Measurements from ENCODE around the gene HSBP1. TPM values are rescaled to one million over a fixed set of nuclear protein-coding genes. Genes with fewer than 3 reads are reported as not detected.

The HSBP1 gene
- total RNA-seq, 1 donor, result 14.4 TPM

- H3K9me3 ChIP-seq (ENCODE audit: low read depth, low read length), result no peaks in the 10 kb centered on the region
These were observed 6.8 kb downstream of the HSBP1 start for GRCh38 chr16:83814659-83814985.

GRCh38 chr16:83817022-83817421, 9.2 kb downstream of the HSBP1 start:
- Histone ChIP-seq H3K4me3 (ENCODE audit: low read length) (no peak overlapping the region), H3K9me3 (ENCODE audit: low read depth, low read length) (no peaks in the 10 kb centered on the region), H3K27me3 (ENCODE audit: insufficient read depth, low read length) (no peaks in the 10 kb centered on the region), H3K4me1 (ENCODE audit: insufficient read depth, low read length) (peaks cover 5% of the 10 kb centered on the region)

More at GRCh38 chr16:83814659-83814985, 6.8 kb downstream of the HSBP1 start:
- no peaks in the 10 kb centered on the region for H3K27me3 ChIP-seq (ENCODE audit: insufficient read depth, low read length)
- peaks cover 16% of the 10 kb centered on the region for H3K4me1 ChIP-seq (ENCODE audit: insufficient read depth, low read length)
- no peak overlapping the region for H3K4me3 ChIP-seq (ENCODE audit: low read length)

- Histone ChIP-seq H3K27me3 (ENCODE audit: insufficient read depth, low read length) (no peaks in the 10 kb centered on the region), H3K9me3 (ENCODE audit: low read depth, low read length) (no peaks in the 10 kb centered on the region), H3K4me3 (ENCODE audit: low read length) (no peak overlapping the region), H3K4me1 (ENCODE audit: insufficient read depth, low read length) (peaks cover 5% of the 10 kb centered on the region)
These were observed 10.5 kb downstream of the HSBP1 start for GRCh38 chr16:83818276-83818675.

GRCh38 chr16:83819361-83819760, 11.6 kb downstream of the HSBP1 start:
- Histone ChIP-seq H3K9me3 (ENCODE audit: low read depth, low read length) (no peaks in the 10 kb centered on the region), H3K27me3 (ENCODE audit: insufficient read depth, low read length) (no peaks in the 10 kb centered on the region), H3K4me1 (ENCODE audit: insufficient read depth, low read length) (peaks cover 1% of the 10 kb centered on the region), H3K4me3 (ENCODE audit: low read length) (no peak overlapping the region)

DNA sequence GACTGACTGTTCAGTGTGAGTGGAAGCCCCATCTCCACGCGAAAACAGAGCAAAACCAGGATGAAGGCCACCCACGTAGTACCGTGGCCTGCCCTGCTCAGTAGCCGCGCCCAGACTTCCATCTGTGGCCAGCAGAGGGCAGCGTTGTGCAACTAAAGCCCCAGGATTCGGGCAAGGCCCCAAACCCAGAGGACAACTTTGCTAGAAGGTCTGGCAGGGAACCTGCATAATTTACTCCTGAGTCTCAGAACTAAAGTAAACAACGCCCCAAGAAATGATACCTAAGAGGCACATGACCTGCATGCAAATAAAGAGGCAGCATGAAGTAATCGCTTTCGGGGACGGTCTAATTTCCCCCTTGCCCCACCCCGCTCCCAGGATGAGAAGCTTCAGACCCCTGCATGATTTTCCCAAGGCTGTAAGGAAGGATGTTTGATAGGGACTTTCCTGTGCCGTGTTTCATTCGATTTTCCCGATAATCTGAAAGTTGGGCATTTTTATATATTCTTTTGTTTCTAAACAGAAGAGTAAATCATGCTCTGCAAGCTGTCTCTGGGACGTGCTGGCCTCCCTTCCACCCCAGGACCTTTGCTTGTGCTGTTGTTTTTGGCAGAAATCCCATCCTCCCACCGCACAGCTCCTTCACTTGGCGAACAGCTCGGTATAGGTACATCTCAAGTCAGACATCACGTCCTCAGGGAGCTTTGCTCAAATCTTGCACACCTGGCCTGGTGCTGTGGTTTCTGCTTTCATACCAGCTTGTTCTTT, 18.6 kb downstream of the HSBP1 start:
- Histone ChIP-seq H3K4me3 (ENCODE audit: low read length) (no peak overlapping the region), H3K4me1 (ENCODE audit: insufficient read depth, low read length) (no peaks in the 10 kb centered on the region), H3K9me3 (ENCODE audit: low read depth, low read length) (no peaks in the 10 kb centered on the region), H3K27me3 (ENCODE audit: insufficient read depth, low read length) (no peaks in the 10 kb centered on the region)

GRCh38 chr16:83830091-83830768, 22.5 kb downstream of the HSBP1 start:
- H3K27me3 ChIP-seq (ENCODE audit: insufficient read depth, low read length), result no peaks in the 10 kb centered on the region
- no peaks in the 10 kb centered on the region for H3K4me1 ChIP-seq (ENCODE audit: insufficient read depth, low read length)
- no peak overlapping the region for H3K4me3 ChIP-seq (ENCODE audit: low read length)
- H3K9me3 ChIP-seq (ENCODE audit: low read depth, low read length), result no peaks in the 10 kb centered on the region

GRCh38 chr16:83830769-83831455, 23.1 kb downstream of the HSBP1 start:
- no peaks in the 10 kb centered on the region for H3K9me3 ChIP-seq (ENCODE audit: low read depth, low read length)
- H3K27me3 ChIP-seq (ENCODE audit: insufficient read depth, low read length), result no peaks in the 10 kb centered on the region
- H3K4me1 ChIP-seq (ENCODE audit: insufficient read depth, low read length), result no peaks in the 10 kb centered on the region
- H3K4me3 ChIP-seq (ENCODE audit: low read length), result no peak overlapping the region

DNA sequence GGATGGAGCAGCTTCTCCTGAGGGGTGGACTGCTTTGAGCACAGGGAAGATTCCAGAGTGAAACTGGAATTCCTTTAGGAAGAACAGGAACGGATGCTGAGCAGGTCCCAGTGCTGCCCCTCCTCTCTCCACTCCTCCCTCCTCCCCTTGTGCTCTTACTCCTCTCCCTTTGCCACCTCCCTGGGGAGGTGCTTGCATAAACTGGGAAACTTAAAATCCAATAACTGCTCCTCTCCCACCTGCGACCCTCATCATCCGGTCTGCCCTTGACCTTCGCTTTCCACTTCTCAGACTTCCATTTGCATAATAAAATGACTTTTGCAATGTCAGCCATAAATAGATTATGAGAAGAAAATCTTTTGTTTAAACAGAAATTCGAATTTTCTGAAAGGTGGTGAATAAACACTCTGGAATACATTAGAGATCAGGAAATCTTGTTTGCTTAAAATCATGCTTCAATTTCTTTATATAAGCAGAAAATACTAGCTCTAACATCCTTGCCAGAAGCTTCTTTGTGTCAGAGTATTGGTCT, 23.7 kb downstream of the HSBP1 start:
- Histone ChIP-seq H3K4me3 (ENCODE audit: low read length) (no peak overlapping the region), H3K9me3 (ENCODE audit: low read depth, low read length) (no peaks in the 10 kb centered on the region), H3K4me1 (ENCODE audit: insufficient read depth, low read length) (peaks cover 4% of the 10 kb centered on the region), H3K27me3 (ENCODE audit: insufficient read depth, low read length) (no peaks in the 10 kb centered on the region)

- Histone ChIP-seq H3K9me3 (ENCODE audit: low read depth, low read length) (no peaks in the 10 kb centered on the region), H3K4me3 (ENCODE audit: low read length) (no peak overlapping the region), H3K27me3 (ENCODE audit: insufficient read depth, low read length) (peaks cover 5% of the 10 kb centered on the region), H3K4me1 (ENCODE audit: insufficient read depth, low read length) (peaks cover 4% of the 10 kb centered on the region)
These were observed 26.1 kb downstream of the HSBP1 start for GRCh38 chr16:83833921-83834320.

- H3K9me3 ChIP-seq (ENCODE audit: low read depth, low read length), result no peaks in the 10 kb centered on the region
- peaks cover 5% of the 10 kb centered on the region for H3K27me3 ChIP-seq (ENCODE audit: insufficient read depth, low read length)
- H3K4me1 ChIP-seq (ENCODE audit: insufficient read depth, low read length), result peaks cover 4% of the 10 kb centered on the region
- H3K4me3 ChIP-seq (ENCODE audit: low read length), result no peak overlapping the region
These were observed 28.1 kb downstream of the HSBP1 start for GRCh38 chr16:83835586-83836566.

DNA sequence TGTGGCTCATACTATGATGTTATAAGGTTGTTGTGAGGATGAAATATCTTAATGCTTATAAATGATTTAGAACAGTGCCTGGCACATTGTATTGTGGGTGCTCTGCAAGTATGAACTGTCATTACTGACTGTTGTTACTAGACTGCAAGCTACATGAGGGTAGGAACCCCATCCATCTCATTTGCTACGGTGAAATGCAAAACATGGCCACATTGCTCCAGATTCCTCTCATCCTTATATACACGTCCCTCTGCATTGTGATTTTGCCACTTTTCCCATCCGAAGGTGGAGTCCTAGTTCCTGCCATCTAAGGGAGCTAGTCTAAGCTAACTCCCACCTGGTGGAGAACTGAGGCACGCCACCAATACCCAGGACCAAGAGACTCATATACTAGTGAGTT, 29.8 kb downstream of the HSBP1 start:
- Histone ChIP-seq H3K27me3 (ENCODE audit: insufficient read depth, low read length) (peaks cover 5% of the 10 kb centered on the region), H3K9me3 (ENCODE audit: low read depth, low read length) (no peaks in the 10 kb centered on the region), H3K4me1 (ENCODE audit: insufficient read depth, low read length) (peaks cover 14% of the 10 kb centered on the region), H3K4me3 (ENCODE audit: low read length) (no peak overlapping the region)

DNA sequence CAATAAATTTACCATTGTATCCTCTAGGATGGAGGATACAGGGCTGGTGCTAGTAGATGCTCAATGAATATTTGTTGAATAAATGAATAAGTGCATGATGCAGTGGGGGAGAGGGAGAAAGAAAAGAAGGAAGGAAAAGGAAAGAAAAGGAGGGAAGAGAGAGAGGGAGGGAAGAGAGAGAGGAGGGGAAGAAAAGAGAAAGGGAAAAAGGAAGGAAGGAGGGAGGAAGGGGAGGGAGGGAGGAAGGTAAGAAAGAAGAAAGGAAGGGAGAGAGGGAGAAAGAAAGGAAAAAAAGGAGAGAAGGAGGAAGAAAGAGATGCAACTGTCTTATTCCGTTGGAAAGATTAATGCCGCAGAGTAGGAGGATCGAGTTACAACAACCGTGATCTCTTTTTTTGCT, 30.4 kb downstream of the HSBP1 start:
- H3K27me3 ChIP-seq (ENCODE audit: insufficient read depth, low read length), result peaks cover 5% of the 10 kb centered on the region
- no peak overlapping the region for H3K4me3 ChIP-seq (ENCODE audit: low read length)

DNA sequence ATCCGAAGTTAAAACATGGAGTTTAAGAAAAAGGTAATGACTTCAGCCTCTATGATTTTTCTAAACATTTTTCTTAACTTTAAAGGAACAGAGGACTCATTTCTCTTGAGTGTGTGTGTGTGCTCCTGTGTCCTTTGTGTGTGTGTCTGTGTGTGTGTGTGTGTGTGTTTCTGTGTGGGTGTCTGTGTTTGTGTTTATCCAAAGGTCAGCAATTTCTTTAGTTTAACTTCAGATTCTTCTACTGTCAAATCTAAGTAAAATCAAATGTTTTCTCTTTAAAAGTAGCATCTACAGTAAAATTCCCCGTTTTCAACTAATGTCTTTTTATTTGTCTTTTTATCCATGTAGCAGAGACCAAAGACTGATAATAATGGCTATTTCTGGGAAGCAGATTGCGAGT, 31.8 kb downstream of the HSBP1 start:
- no peak overlapping the region for H3K4me3 ChIP-seq (ENCODE audit: low read length)
- peaks cover 34% of the 10 kb centered on the region for H3K4me1 ChIP-seq (ENCODE audit: insufficient read depth, low read length)
- peaks cover 5% of the 10 kb centered on the region for H3K27me3 ChIP-seq (ENCODE audit: insufficient read depth, low read length)
- no peaks in the 10 kb centered on the region for H3K9me3 ChIP-seq (ENCODE audit: low read depth, low read length)

More for the DNA sequence above, 30.4 kb downstream of the HSBP1 start:
- no peaks in the 10 kb centered on the region for H3K9me3 ChIP-seq (ENCODE audit: low read depth, low read length)
- H3K4me1 ChIP-seq (ENCODE audit: insufficient read depth, low read length), result peaks cover 20% of the 10 kb centered on the region

DNA sequence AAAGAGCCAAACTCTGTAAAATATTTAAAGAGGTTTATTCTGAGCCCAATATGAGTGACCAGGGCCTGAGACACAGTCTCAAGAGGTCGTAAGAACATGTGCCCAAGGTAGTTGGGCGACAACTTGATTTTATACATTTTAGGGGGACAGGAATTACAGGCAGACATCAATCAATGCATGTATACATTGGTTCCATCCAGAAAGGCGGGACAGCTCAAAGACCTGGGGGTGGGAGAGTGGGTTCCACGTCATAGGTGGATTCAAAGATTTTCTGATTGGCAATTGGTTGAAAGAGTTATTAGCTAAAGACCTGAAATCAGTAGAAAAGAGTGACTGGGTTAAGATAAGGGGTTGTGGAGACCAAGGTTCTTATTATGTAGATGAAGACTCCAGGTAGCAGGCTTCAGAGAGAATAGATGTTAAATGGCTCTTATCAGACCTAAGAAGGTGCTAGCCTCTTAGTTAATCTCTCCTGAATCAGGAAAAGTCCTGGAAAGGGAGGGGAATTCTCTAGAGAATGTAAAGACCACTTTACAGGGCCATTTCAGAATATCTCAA, 32.4 kb downstream of the HSBP1 start:
- no peaks in the 10 kb centered on the region for H3K9me3 ChIP-seq (ENCODE audit: low read depth, low read length)
- peaks cover 38% of the 10 kb centered on the region for H3K4me1 ChIP-seq (ENCODE audit: insufficient read depth, low read length)
- peaks cover 5% of the 10 kb centered on the region for H3K27me3 ChIP-seq (ENCODE audit: insufficient read depth, low read length)
- H3K4me3 ChIP-seq (ENCODE audit: low read length), result no peak overlapping the region
